Smooth muscle cell (in vitro differentiated cells): Measurements from ENCODE around the gene FAAP20. TPM values are rescaled to one million over a fixed set of nuclear protein-coding genes. Genes with fewer than 3 reads are reported as not detected.

Source experiments
- DNase-seq: peaks from one replicate; lab custom pipeline; 2025; ENCODE audit not compliant: unreplicated experiment; lab: John Stamatoyannopoulos, UW
- H2AFZ ChIP-seq: fragments of 200-600 bp; sonication (generic); 2 replicates; pipeline ENCODE4 v1.6.0; 2016; ENCODE audit warnings: antibody characterized with exemption, low read depth, mild to moderate bottlenecking
- H3F3A ChIP-seq: fragments of 200-600 bp; sonication (generic); 2 replicates; pipeline ENCODE4 v1.6.0; 2017; ENCODE audit warnings: antibody characterized with exemption, low read depth
- H3K27ac ChIP-seq: fragments of 200-600 bp; sonication (generic); 2 replicates; pipeline ENCODE4 v1.5.1; 2016; ENCODE audit warnings: low read depth, mild to moderate bottlenecking
- H3K27me3 ChIP-seq: fragments of 200-600 bp; sonication (generic); 2 replicates; pipeline ENCODE4 v1.6.1; 2016; ENCODE audit warnings: low read depth, mild to moderate bottlenecking
- H3K36me3 ChIP-seq: fragments of 200-600 bp; sonication (generic); 2 replicates; pipeline ENCODE4 v1.5.1; 2016; ENCODE audit warnings: low read depth
- H3K4me1 ChIP-seq: fragments of 200-600 bp; sonication (generic); 2 replicates; pipeline ENCODE4 v1.5.1; 2016; ENCODE audit warnings: low read depth
- H3K4me2 ChIP-seq: fragments of 200-600 bp; sonication (generic); 2 replicates; pipeline ENCODE4 v1.6.0; 2016; ENCODE audit warnings: mild to moderate bottlenecking
- H3K4me3 ChIP-seq: fragments of 200-600 bp; sonication (generic); 2 replicates; pipeline ENCODE4 v1.5.1; 2016; ENCODE audit warnings: mild to moderate bottlenecking
- H3K79me2 ChIP-seq: fragments of 200-600 bp; sonication (generic); 2 replicates; pipeline ENCODE4 v1.6.0; 2016; ENCODE audit warnings: low read depth, mild to moderate bottlenecking
- H3K9ac ChIP-seq: fragments of 200-600 bp; sonication (generic); 2 replicates; pipeline ENCODE4 v1.6.0; 2016; ENCODE audit warnings: low read depth
- H3K9me3 ChIP-seq: fragments of 200-600 bp; sonication (generic); replicated peaks from 2 replicates; pipeline ENCODE4 v1.5.1; 2016; ENCODE audit warnings: low read depth
- H4K20me1 ChIP-seq: fragments of 200-600 bp; sonication (generic); 2 replicates; pipeline ENCODE4 v1.6.0; 2016; ENCODE audit warnings: low read depth
- CTCF ChIP-seq: fragments of 200-600 bp; sonication (generic); IDR thresholded peaks from 2 replicates; pipeline ENCODE4 v1.5.1; 2017; ENCODE audit warnings: borderline replicate concordance, mild to moderate bottlenecking, antibody characterized with exemption; ENCODE audit not compliant: insufficient read depth, poor library complexity, severe bottlenecking
- WGBS: methylation state at CpG from one replicate; pipeline ENCODE4 v1.1.7; 2016; ENCODE audit warnings: low lambda C conversion rate; 5-methylcytosine and 5-hydroxymethylcytosine counted together
- polyA plus RNA-seq: library from polyadenylated mRNA; unstranded; fragments of >200 nt; fragmentation: Nextera tagmentation; extraction: Ambion mirVana; gene quantifications from 2 replicates; pipeline ENCODE4 v1.2.1, GENCODE V29; 2016
- total RNA-seq: library from RNA; depleted of rRNA; stranded (reverse); fragments of >200 nt; gene quantifications from 2 replicates; pipeline ENCODE4 v1.2.3, GENCODE V29; 2014

FAAP20 gene
- total and polyA plus RNA-seq, 2 experiments from 2014 or later = 33.1 to 162 TPM

DNA sequence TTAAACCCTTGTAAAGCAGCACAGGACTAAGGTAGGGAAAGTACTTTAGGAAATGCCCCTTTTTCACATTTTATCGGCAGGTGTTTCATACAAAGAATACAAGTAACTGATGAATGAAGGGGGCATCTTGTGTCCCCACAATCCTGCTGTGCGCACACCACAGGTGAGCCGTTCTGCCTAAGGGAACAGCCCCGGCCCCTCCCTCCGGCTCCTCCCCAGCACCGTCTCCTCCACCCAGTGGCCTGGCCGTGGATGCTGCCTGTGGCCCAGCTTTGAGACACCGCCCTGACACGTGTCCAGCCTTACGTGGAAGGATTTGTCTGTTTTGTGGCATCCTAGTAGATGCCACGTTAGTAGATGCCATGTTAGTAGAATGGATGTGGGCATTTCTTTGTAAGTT, 12.8 kb downstream of the FAAP20 start:
- H3F3A ChIP-seq = no peaks in the 10 kb centered on the region
- no peak for DNase-seq
- no peaks in the 10 kb centered on the region for H3K27me3 ChIP-seq
- WGBS = 96% methylated on average over 11 of the region's 11 CpGs
- H3K36me3 ChIP-seq = no peaks in the 10 kb centered on the region
- no peak overlapping the region for H3K4me2 ChIP-seq
- no peak for TF ChIP-seq CTCF
- H3K4me1 ChIP-seq = no peaks in the 10 kb centered on the region
- no peaks in the 10 kb centered on the region for H4K20me1 ChIP-seq
- no peak overlapping the region for H3K27ac ChIP-seq
- no peak overlapping the region for H2AFZ ChIP-seq
- no peak overlapping the region for H3K4me3 ChIP-seq
- H3K79me2 ChIP-seq = no peaks in the 10 kb centered on the region
- H3K9me3 ChIP-seq = no peaks in the 10 kb centered on the region
- H3K9ac ChIP-seq = no peak overlapping the region

- no peak for DNase-seq
- no peaks in the 10 kb centered on the region for H3K27me3 ChIP-seq
- 97% methylated on average over 14 of the region's 14 CpGs for WGBS
- no peak overlapping the region for H3K9ac ChIP-seq
- H3K27ac ChIP-seq = no peak overlapping the region
- no peak for TF ChIP-seq CTCF
- H2AFZ ChIP-seq = no peak overlapping the region
- H3K36me3 ChIP-seq = no peaks in the 10 kb centered on the region
- H3K9me3 ChIP-seq = no peaks in the 10 kb centered on the region
- H3K4me3 ChIP-seq = no peak overlapping the region
- H3F3A ChIP-seq = no peaks in the 10 kb centered on the region
- H4K20me1 ChIP-seq = no peaks in the 10 kb centered on the region
- H3K79me2 ChIP-seq = no peaks in the 10 kb centered on the region
- H3K4me1 ChIP-seq = no peaks in the 10 kb centered on the region
- no peak overlapping the region for H3K4me2 ChIP-seq
Measured at GRCh38 chr1:2181271-2181670, 13.3 kb downstream of the FAAP20 start.

DNA sequence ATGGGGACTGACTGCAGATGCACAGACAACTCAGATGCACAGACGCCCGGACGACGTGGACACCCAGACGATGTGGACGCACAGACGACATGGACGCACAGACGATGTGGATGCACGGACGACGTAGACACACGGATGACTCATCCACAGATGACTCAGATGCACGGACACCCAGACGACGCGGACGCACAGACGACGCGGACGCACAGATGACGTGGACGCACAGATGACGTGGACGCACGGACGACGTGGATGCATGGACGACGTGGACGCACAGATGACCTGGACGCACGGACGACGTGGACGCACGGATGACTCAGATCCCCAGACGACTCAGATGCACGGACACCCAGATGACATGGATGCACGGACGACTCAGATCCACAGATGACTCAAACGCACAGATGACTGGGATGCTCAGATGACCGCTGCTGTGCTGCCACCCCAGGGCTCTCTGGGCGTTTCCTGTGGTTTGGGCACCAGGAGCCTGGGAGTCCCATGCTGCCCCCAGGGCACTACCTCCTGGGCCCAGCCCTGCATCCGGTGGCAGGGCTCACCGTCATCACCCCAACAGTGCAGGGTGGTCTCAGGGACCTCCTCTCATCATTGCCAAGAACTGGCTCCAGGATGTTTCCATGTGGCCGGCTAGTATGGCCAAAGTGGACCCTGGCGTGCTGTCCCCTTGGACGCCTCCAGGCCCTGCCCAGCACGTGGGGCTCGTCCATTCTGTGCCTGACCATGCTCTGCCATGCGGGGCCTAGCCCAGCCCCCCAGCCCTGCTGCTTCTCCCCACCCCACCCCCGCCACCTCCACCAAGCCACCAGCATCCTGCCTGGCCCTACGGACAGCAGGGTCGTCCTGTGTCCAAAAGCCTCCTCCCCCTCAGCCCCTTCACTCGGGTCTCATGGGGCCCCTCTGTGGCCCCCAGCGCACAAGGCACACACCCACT, 14.0 kb downstream of the FAAP20 start:
- H3K4me2 ChIP-seq = no peak overlapping the region
- no peak overlapping the region for H3K4me3 ChIP-seq
- H3K36me3 ChIP-seq = no peaks in the 10 kb centered on the region
- no peaks in the 10 kb centered on the region for H3F3A ChIP-seq
- no peak overlapping the region for H3K9ac ChIP-seq
- no peaks in the 10 kb centered on the region for H3K9me3 ChIP-seq
- H3K79me2 ChIP-seq = no peaks in the 10 kb centered on the region
- H3K4me1 ChIP-seq = no peaks in the 10 kb centered on the region
- no peaks in the 10 kb centered on the region for H4K20me1 ChIP-seq
- H3K27ac ChIP-seq = no peak overlapping the region
- 92% methylated on average over 53 of the region's 58 CpGs for WGBS
- no peak for TF ChIP-seq CTCF
- no peaks in the 10 kb centered on the region for H3K27me3 ChIP-seq
- DNase-seq = no peak
- H2AFZ ChIP-seq = no peak overlapping the region
